ENCODE data around the gene MRPL38.

DNA sequence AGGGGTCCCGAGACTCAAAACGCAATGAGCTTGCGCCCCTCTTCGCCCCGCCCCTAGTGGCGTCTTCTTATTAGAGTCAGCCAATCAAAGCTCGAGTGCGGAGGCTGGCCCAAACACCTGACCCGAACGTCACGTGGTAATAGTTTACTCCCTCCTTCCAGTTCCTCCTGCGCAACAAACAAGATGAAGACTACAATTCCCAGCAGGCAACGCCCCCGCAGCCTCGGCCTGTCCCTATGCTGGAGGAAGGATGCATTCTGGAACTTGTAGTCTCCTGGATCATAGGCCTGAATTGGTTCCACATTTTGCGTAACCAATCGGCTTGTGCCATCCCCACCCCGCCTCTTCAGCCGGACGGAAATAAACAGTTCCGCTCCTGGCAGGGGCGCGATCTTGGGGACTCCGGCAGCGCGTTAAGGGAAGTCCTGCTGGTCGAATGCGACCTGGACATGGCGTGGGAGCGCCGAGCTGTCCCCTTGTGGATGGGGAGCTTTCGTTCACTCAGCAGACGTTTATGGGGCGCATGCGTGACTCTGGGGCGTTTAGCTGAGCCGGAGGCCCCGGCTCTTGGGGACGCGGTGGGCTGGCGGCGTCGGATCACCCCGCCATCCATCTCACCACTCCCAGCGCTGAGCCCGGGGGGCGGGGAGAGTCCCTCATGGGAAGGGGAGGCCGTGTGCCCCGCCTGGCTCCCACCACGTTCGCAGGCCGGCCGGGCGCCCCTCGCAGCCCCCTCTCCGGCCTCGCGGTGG, 49.2 kb downstream of the MRPL38 start, which contains the start of gene WBP2:
- TF ChIP-seq, protein P1, sequence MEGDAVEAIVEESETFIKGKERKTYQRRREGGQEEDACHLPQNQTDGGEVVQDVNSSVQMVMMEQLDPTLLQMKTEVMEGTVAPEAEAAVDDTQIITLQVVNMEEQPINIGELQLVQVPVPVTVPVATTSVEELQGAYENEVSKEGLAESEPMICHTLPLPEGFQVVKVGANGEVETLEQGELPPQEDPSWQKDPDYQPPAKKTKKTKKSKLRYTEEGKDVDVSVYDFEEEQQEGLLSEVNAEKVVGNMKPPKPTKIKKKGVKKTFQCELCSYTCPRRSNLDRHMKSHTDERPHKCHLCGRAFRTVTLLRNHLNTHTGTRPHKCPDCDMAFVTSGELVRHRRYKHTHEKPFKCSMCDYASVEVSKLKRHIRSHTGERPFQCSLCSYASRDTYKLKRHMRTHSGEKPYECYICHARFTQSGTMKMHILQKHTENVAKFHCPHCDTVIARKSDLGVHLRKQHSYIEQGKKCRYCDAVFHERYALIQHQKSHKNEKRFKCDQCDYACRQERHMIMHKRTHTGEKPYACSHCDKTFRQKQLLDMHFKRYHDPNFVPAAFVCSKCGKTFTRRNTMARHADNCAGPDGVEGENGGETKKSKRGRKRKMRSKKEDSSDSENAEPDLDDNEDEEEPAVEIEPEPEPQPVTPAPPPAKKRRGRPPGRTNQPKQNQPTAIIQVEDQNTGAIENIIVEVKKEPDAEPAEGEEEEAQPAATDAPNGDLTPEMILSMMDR (IDR thresholded peaks at IDR 0.05), result peak in 5 of 7 experiments; percentile 3 to 50 (median 29)
- TF ChIP-seq POLR2A (IDR thresholded peaks at IDR 0.05), result peak; percentile 95 to 99 (median 99)
